HepG2 (cell line): Measurements from ENCODE around the gene VSIG2. TPM values are rescaled to one million over a fixed set of nuclear protein-coding genes. Genes with fewer than 3 reads are reported as not detected.

Experiments
- ATAC-seq: fragments of 200-7000 bp; cut with Tn5 transposase; 3 replicates; pipeline ENCODE4 v1.9.1; 2020; ENCODE audit warnings: mild to moderate bottlenecking, moderate library complexity
- BruUV-seq: library from RNA; stranded (reverse); fragments of 400-500 nt; replicated peaks from 2 replicates; lab custom pipeline; 2021; lab: Mats Ljungman, UMichigan
- CTCF ChIA-PET: fragments of 300-600 bp; formaldehyde crosslinking; extraction: SDS; loops from one replicate; lab custom pipeline; 2021; ENCODE audit warnings: low total read pairs, inconsistent platforms, low intra/inter-chr PET ratio; lab: Yijun Ruan, JAX
- POLR2A ChIA-PET: fragments of 350-600 bp; sonication (Branson Sonifier 250); formaldehyde crosslinking; loops from one replicate; lab custom pipeline; 2020; ENCODE audit warnings: antibody characterized with exemption, inconsistent platforms; lab: Yijun Ruan, JAX
- DNase-seq: peaks from one replicate; pipeline ENCODE4 v3.0.0-alpha.2; 2015; ENCODE audit warnings: low spot score
- FAIRE-seq: peaks from 3 replicates; lab custom pipeline; 2011; peaks lifted over from hg19 to GRCh38; lab: Jason Lieb, UNC
- H2AFZ ChIP-seq: one replicate; pipeline ENCODE4 v1.6.1; 2011; ENCODE audit warnings: low read length, inconsistent platforms
- H3K27ac ChIP-seq: fragments of 300-600 bp; 3 replicates; pipeline ENCODE4 v1.8.0; 2011; ENCODE audit warnings: mixed run types, mild to moderate bottlenecking, mixed read lengths, low read length, inconsistent platforms; ENCODE audit not compliant: insufficient read depth; ENCODE audit errors: extremely low read length
- H3K27me3 ChIP-seq, 2 experiments: fragments of 200-600 bp in 1 of 2; 2 replicates in 1 of 2; 3 replicates in 1 of 2; pipeline versions ENCODE4 v1.6.0 to v1.8.0; 2011; ENCODE audit warnings: low read length in 2 of 2, mild to moderate bottlenecking in 2 of 2, moderate library complexity in 2 of 2, inconsistent platforms in 1 of 2; ENCODE audit not compliant: insufficient read depth in 2 of 2, control insufficient read depth in 1 of 2
- H3K36me3 ChIP-seq, 2 experiments: fragments of 200-600 bp in 1 of 2; replicated peaks in 1 of 2; 2 replicates in 1 of 2; 3 replicates in 1 of 2; pipeline versions ENCODE4 v1.5.1 to v1.8.0; 2011; ENCODE audit warnings: low read length in 2 of 2, inconsistent platforms in 1 of 2; ENCODE audit not compliant: insufficient read depth in 2 of 2, control insufficient read depth in 1 of 2
- H3K4me1 ChIP-seq: 2 replicates; pipeline ENCODE4 v1.5.1; 2012; ENCODE audit warnings: low read length, inconsistent platforms; ENCODE audit not compliant: insufficient read depth
- H3K4me2 ChIP-seq: 2 replicates; pipeline ENCODE4 v1.6.0; 2011; ENCODE audit warnings: low read depth, low read length, inconsistent platforms
- H3K4me3 ChIP-seq, 3 experiments: fragments of 200-600 bp in 1 of 3; sonication (generic), shearing (Covaris generic) in 1 of 3; replicated peaks in 1 of 3; 2 replicates each; pipeline ENCODE4 v1.5.1; 2011 to 2016; ENCODE audit warnings: low read length in 3 of 3, inconsistent platforms in 2 of 3, low read depth in 2 of 3, mild to moderate bottlenecking in 2 of 3, control low read depth in 1 of 3, mixed read lengths in 1 of 3; ENCODE audit not compliant: insufficient read depth in 1 of 3
- H3K79me2 ChIP-seq: one replicate; pipeline ENCODE4 v1.6.1; 2011; ENCODE audit warnings: low read length, inconsistent platforms; ENCODE audit not compliant: insufficient read depth
- H3K9ac ChIP-seq: 2 replicates; pipeline ENCODE4 v1.6.0; 2011; ENCODE audit warnings: mild to moderate bottlenecking, low read depth, low read length, inconsistent platforms; ENCODE audit not compliant: insufficient read depth
- H3K9me3 ChIP-seq: 2 replicates; pipeline ENCODE4 v1.5.1; 2012; ENCODE audit warnings: mild to moderate bottlenecking, low read length
- H4K20me1 ChIP-seq: 2 replicates; pipeline ENCODE4 v1.6.0; 2011; ENCODE audit warnings: inconsistent platforms, mild to moderate bottlenecking, low read length, moderate library complexity; ENCODE audit not compliant: insufficient read depth
- CEBPG ChIP-seq: IDR thresholded peaks from 2 replicates; pipeline ENCODE4 v1.6.1; 2016
- CTCF ChIP-seq: sonication (generic); formaldehyde crosslinking; IDR thresholded peaks from 2 replicates; pipeline ENCODE4 v1.5.0; 2020; ENCODE audit warnings: mild to moderate bottlenecking, missing genetic modification reagents, moderate library complexity
- ERF ChIP-seq: IDR thresholded peaks from 2 replicates; pipeline ENCODE4 v1.6.1; 2018; ENCODE audit warnings: missing biosample characterization, missing genetic modification reagents
- FOXP4 ChIP-seq: sonication (generic); formaldehyde crosslinking; IDR thresholded peaks from 2 replicates; pipeline ENCODE4 v1.4.0; 2020; ENCODE audit warnings: missing genetic modification reagents
- GATAD1 ChIP-seq: IDR thresholded peaks from 2 replicates; pipeline ENCODE4 v1.6.1; 2016; ENCODE audit warnings: missing genetic modification reagents, missing compliant biosample characterization
- MIXL1 ChIP-seq: IDR thresholded peaks from 2 replicates; pipeline ENCODE4 v1.6.1; 2016
- MLX ChIP-seq: IDR thresholded peaks from 2 replicates; pipeline ENCODE4 v1.6.1; 2016
- REPIN1 ChIP-seq: sonication (generic); formaldehyde crosslinking; IDR thresholded peaks from 2 replicates; pipeline ENCODE4 v1.8.0; 2022; ENCODE audit warnings: missing genetic modification reagents, low read depth, mild to moderate bottlenecking, borderline replicate concordance
- RNF2 ChIP-seq: fragments of 450-650 bp; conservative IDR thresholded peaks from 2 replicates; pipeline ENCODE4 v1.6.1; 2016; ENCODE audit warnings: low read depth
- SOX5 ChIP-seq: IDR thresholded peaks from 2 replicates; pipeline ENCODE4 v1.6.1; 2016; ENCODE audit warnings: borderline replicate concordance
- ZFP36L2 ChIP-seq: sonication (generic); formaldehyde crosslinking; IDR thresholded peaks from 2 replicates; pipeline ENCODE4 v1.4.0; 2020; ENCODE audit warnings: missing genetic modification reagents
- ZNF12 ChIP-seq: sonication (generic); formaldehyde crosslinking; IDR thresholded peaks from 2 replicates; pipeline ENCODE4 v1.5.0; 2020; ENCODE audit warnings: missing genetic modification reagents
- ZNF703 ChIP-seq: sonication (generic); formaldehyde crosslinking; IDR thresholded peaks from 2 replicates; pipeline ENCODE4 v1.5.1; 2020; ENCODE audit warnings: missing genetic modification reagents, mild to moderate bottlenecking, moderate library complexity, borderline replicate concordance
- ZNF724P ChIP-seq: sonication (generic); formaldehyde crosslinking; IDR thresholded peaks from 2 replicates; pipeline ENCODE4 v1.8.0; 2022; ENCODE audit warnings: missing genetic modification reagents, borderline replicate concordance
- ZNF737 ChIP-seq: sonication (generic); formaldehyde crosslinking; IDR thresholded peaks from 2 replicates; pipeline ENCODE4 v1.5.0; 2020; ENCODE audit warnings: missing genetic modification reagents, mild to moderate bottlenecking, borderline replicate concordance
- ZNF839 ChIP-seq: sonication (generic); formaldehyde crosslinking; IDR thresholded peaks from 2 replicates; pipeline ENCODE4 v1.4.0; 2020; ENCODE audit warnings: missing genetic modification reagents, mild to moderate bottlenecking, borderline replicate concordance
- ZSCAN12 ChIP-seq: sonication (generic); formaldehyde crosslinking; IDR thresholded peaks from 2 replicates; pipeline ENCODE4 v1.9.0; 2021; ENCODE audit warnings: mild to moderate bottlenecking, missing genetic modification reagents
- WGBS: methylation state at CpG from one replicate; pipeline ENCODE4 v1.1.6; 2017; ENCODE audit warnings: low lambda C conversion rate; 5-methylcytosine and 5-hydroxymethylcytosine counted together
- in situ Hi-C: cut with HindIII; loops from 2 replicates; pipeline ENCODE4 v1.10.0; 2017; ENCODE audit warnings: low pct_unique_long_range_greater_than_20kb; ENCODE audit not compliant: extremely low pct_ligation_motif_present
- intact Hi-C: fragments of 100-400 bp; cut with micrococcal nuclease; formaldehyde crosslinking; loops from one replicate; pipeline ENCODE4 v1.10.0; 2022; ENCODE audit not compliant: unreplicated experiment
- polyA plus RNA-seq, 8 experiments: library from polyadenylated mRNA; depleted of rRNA in 3 of 8; stranded (reverse) in 7 of 8; unstranded in 1 of 8; fragments of >200 nt; fragmentation: Illumina TruSeq in 4 of 8; extraction: Trizol in 4 of 8; gene quantifications; 2 replicates each; pipeline versions ENCODE4 v1.2.1 to v1.2.3, GENCODE V29; 2011 to 2016; ENCODE audit warnings: low read depth in 4 of 8, missing spikeins in 1 of 8, mixed read lengths in 1 of 8; ENCODE audit not compliant: insufficient read depth in 1 of 8
- total RNA-seq, 5 experiments: library from RNA; depleted of rRNA; stranded (reverse); fragments of >200 nt; fragmentation: Illumina TruSeq; extraction: Trizol; gene quantifications; 2 replicates each; pipeline ENCODE4 v1.2.3, GENCODE V29; 2016; ENCODE audit warnings: low read depth in 1 of 5

The VSIG2 gene
- total and polyA plus RNA-seq, 2 of the 13 experiments (the other 11 are each of a cell fraction or from before 2014, with no cell fraction given), result 0.80 to 2.7 TPM

- Histone ChIP-seq H3K79me2 (no peaks in the 10 kb centered on the region), H3K9me3 (no peaks in the 10 kb centered on the region), H3K36me3 (peaks cover 0 to 7% of the 10 kb centered on the region in 2 experiments; a peak in 1 of 5 replicates), H3K4me1 (no peaks in the 10 kb centered on the region), H3K27me3 (no peaks in the 10 kb centered on the region), H2AFZ (no peak overlapping the region), H3K4me3 (no peak overlapping the region), H3K4me2 (no peak overlapping the region), H3K9ac (no peak overlapping the region), H4K20me1 (no peaks in the 10 kb centered on the region), H3K27ac (no peak overlapping the region)
- in situ Hi-C loops (no loop called here), intact Hi-C loops (no loop called here)
- CTCF ChIA-PET, result interaction anchor here (2.2 kb wide), 1 partner anchor 14 kb away, joined by 12 read pairs; the partner anchor contains the start of gene ESAM
- no peak for TF ChIP-seq FOXP4 (CRISPR knock-in tag)
- TF ChIP-seq ZNF12 (CRISPR knock-in tag), result no peak
- no peak for TF ChIP-seq CEBPG (CRISPR knock-in tag)
- no peak for TF ChIP-seq ERF (CRISPR knock-in tag)
- no peak for TF ChIP-seq MIXL1 (CRISPR knock-in tag)
- TF ChIP-seq REPIN1 (CRISPR knock-in tag), result no peak
- no peak for TF ChIP-seq ZNF737 (CRISPR knock-in tag)
- no peak for TF ChIP-seq MLX (CRISPR knock-in tag)
- TF ChIP-seq CTCF (CRISPR knock-in tag), result no peak
- TF ChIP-seq GATAD1, result no peak
- TF ChIP-seq ZSCAN12 (CRISPR knock-in tag), result no peak
- TF ChIP-seq RNF2, result no peak
- no peak for TF ChIP-seq ZNF839 (CRISPR knock-in tag)
- no peak for TF ChIP-seq ZFP36L2 (CRISPR knock-in tag)
- TF ChIP-seq SOX5, result no peak
- TF ChIP-seq ZNF724P, result no peak
- no peak for TF ChIP-seq ZNF703 (CRISPR knock-in tag)
- no peak for DNase-seq
- no peak for ATAC-seq
- whole genome bisulfite sequencing, result 98% methylated on average over 7 of the region's 7 CpGs
- no TSS peak for BruUV-seq
- POLR2A ChIA-PET, result no interaction called here
- FAIRE-seq, result no peak
Measured at GRCh38 chr11:124776865-124777645, 25.0 kb upstream of the VSIG2 start.
